Osteoblast (primary cell): Measurements from ENCODE around the gene BAG3. TPM values are rescaled to one million over a fixed set of nuclear protein-coding genes. Genes with fewer than 3 reads are reported as not detected.

ENCODE experiments used
- DNase-seq: peaks from one replicate; pipeline ENCODE4 v3.0.0; 2011; ENCODE audit warnings: low spot score, mixed read lengths; ENCODE audit not compliant: insufficient read length; ENCODE audit errors: missing footprints
- H2AFZ ChIP-seq: 2 replicates; pipeline ENCODE4 v1.6.0; 2011; ENCODE audit warnings: mild to moderate bottlenecking, low read length
- H3K27ac ChIP-seq: 2 replicates; pipeline ENCODE4 v1.5.1; 2011; ENCODE audit warnings: mild to moderate bottlenecking, low read depth, low read length, moderate library complexity
- H3K27me3 ChIP-seq: 2 replicates; pipeline ENCODE4 v1.6.0; 2012; ENCODE audit warnings: mild to moderate bottlenecking, control low read depth, inconsistent platforms, low read length, moderate library complexity; ENCODE audit not compliant: insufficient read depth
- H3K36me3 ChIP-seq: 2 replicates; pipeline ENCODE4 v1.5.1; 2011; ENCODE audit warnings: mild to moderate bottlenecking, low read length, control low read depth, moderate library complexity; ENCODE audit not compliant: insufficient read depth
- H3K4me1 ChIP-seq: 2 replicates; pipeline ENCODE4 v1.5.1; 2011; ENCODE audit warnings: mild to moderate bottlenecking, low read length, control low read depth, moderate library complexity; ENCODE audit not compliant: insufficient read depth
- H3K4me2 ChIP-seq: 2 replicates; pipeline ENCODE4 v1.6.0; 2011; ENCODE audit warnings: mild to moderate bottlenecking, low read length; ENCODE audit not compliant: insufficient read depth
- H3K4me3 ChIP-seq: fragments of 200-600 bp; sonication (generic); 3 replicates; pipeline ENCODE4 v1.5.1; 2012; ENCODE audit warnings: mild to moderate bottlenecking, low read length, inconsistent platforms; ENCODE audit not compliant: insufficient read depth
- H3K79me2 ChIP-seq: 2 replicates; pipeline ENCODE4 v1.6.0; 2012; ENCODE audit warnings: mild to moderate bottlenecking, low read length, control low read depth, inconsistent platforms; ENCODE audit not compliant: insufficient read depth
- H3K9me3 ChIP-seq: 2 replicates; pipeline ENCODE4 v1.5.1; 2011; ENCODE audit warnings: low read depth, low read length, control low read depth
- H4K20me1 ChIP-seq: 2 replicates; pipeline ENCODE4 v1.6.0; 2012; ENCODE audit warnings: mild to moderate bottlenecking, low read length, control low read depth; ENCODE audit not compliant: insufficient read depth
- total RNA-seq: library from RNA; depleted of rRNA; stranded (reverse); fragments of >200 nt; gene quantifications from 2 replicates; pipeline ENCODE4 v1.2.3, GENCODE V29; 2012
- TF ChIP-seq, protein P1 (sequence below): IDR thresholded peaks from 2 replicates; pipeline ENCODE4 v1.5.1; 2011; ENCODE audit warnings: mild to moderate bottlenecking, low read depth, low read length, moderate library complexity; ENCODE audit errors: extremely low read depth

BAG3 gene
- total RNA-seq: 12.7 TPM in 2 replicates

DNA sequence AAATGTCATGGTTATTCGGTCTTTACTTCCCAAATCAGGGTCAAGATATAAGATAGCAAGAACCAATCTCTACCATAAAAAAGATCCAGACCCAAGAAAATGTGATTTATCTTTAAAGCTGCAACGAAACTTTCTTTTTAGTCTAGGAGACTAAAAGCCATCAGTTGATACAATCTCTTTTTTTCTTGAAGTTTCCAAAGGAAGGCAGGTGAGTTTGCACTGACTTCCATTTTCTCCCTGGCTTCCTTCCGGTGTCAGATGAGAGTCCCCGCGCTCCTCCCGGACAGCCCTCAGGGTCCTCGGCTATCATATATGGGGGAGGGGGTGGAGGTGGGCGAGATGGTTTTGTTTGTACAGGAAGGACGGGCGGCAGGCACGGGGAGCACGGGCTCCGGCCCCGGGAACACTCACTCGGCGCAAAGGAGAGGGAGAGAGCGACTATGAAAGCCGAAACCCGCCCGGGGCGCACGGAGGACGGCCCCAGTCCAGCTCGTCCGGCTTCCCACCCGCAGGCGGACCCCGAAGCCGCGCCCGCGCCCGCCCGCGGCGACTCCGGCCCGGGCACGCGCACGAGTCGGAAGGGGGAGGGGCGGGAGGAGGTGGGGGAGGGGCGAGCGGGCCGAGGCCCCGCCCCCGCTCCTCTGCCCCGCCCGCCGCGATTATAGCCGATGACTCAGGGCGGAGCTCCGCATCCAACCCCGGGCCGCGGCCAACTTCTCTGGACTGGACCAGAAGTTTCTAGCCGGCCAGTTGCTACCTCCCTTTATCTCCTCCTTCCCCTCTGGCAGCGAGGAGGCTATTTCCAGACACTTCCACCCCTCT, at the start of gene BAG3:
BAG3 (plus strand) TSS at position 689 of the 822 bp plus-strand sequence. CDS start 296 bp downstream, outside the sequence.
- no peaks in the 10 kb centered on the region for H3K27me3 ChIP-seq
- peaks cover 45% of the 10 kb centered on the region for H3K79me2 ChIP-seq
- H2AFZ ChIP-seq: peak within 1 kb of the TSS; percentile 65
- peaks cover 37% of the 10 kb centered on the region for H4K20me1 ChIP-seq
- peaks cover 4% of the 10 kb centered on the region for H3K36me3 ChIP-seq
- peak within 1 kb of the TSS; percentile 94 for H3K4me3 ChIP-seq
- H3K9me3 ChIP-seq: no peaks in the 10 kb centered on the region
- H3K4me1 ChIP-seq: peaks cover 33% of the 10 kb centered on the region
- peak within 1 kb of the TSS; percentile 94 for H3K4me2 ChIP-seq
- peak within 1 kb of the TSS; percentile 86 for H3K27ac ChIP-seq
- DNase-seq: peak; percentile 99
- TF ChIP-seq, protein P1, sequence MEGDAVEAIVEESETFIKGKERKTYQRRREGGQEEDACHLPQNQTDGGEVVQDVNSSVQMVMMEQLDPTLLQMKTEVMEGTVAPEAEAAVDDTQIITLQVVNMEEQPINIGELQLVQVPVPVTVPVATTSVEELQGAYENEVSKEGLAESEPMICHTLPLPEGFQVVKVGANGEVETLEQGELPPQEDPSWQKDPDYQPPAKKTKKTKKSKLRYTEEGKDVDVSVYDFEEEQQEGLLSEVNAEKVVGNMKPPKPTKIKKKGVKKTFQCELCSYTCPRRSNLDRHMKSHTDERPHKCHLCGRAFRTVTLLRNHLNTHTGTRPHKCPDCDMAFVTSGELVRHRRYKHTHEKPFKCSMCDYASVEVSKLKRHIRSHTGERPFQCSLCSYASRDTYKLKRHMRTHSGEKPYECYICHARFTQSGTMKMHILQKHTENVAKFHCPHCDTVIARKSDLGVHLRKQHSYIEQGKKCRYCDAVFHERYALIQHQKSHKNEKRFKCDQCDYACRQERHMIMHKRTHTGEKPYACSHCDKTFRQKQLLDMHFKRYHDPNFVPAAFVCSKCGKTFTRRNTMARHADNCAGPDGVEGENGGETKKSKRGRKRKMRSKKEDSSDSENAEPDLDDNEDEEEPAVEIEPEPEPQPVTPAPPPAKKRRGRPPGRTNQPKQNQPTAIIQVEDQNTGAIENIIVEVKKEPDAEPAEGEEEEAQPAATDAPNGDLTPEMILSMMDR: no peak

DNA sequence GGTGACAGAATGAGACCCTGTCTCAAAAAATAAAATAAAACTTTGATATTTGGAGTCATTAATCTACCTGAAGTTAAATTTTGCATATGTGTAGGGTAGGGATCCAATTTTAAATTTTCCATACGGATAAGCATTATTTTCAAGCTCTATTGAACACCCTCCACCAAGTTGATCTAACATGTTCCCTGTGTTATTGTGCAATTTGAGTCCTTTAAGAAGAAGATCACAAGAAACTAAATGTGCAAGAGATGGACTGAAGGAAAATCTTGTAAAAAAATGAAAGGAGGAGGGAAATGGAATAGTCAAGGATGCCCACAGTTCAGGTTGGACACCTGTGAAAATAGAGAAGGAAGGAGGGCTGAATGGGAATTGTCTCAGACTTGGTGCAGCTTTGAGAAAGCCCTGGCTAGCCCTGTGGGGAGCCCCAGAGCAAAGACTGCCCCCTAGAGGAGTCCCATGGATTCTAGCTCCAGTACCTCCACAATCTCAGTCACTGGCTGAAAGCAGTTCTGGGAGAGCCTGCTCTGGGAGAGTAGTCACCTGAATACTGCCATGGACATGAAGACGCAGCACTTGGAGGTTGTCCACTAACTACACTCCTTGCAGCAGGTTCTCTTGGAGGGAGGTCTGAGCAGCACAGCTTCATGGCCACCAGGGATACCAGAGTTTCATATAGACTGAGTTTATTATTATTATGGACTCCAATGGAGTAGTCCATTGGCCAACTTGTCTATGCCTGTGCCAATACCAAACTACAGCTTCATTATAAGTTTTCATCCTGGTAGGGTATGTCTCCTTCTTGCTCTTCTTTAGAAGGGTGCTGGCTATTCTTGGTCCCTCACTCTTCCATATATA, 48.7 kb upstream of the BAG3 start:
- H3K79me2 ChIP-seq: peaks cover 9% of the 10 kb centered on the region
- H4K20me1 ChIP-seq: peaks cover 6% of the 10 kb centered on the region
- no peaks in the 10 kb centered on the region for H3K9me3 ChIP-seq
- H2AFZ ChIP-seq: no peak overlapping the region
- TF ChIP-seq, protein P1: peak; percentile 81
- H3K4me2 ChIP-seq: no peak overlapping the region
- peaks cover 3% of the 10 kb centered on the region for H3K4me1 ChIP-seq
- H3K27me3 ChIP-seq: no peaks in the 10 kb centered on the region
- DNase-seq: peak; percentile 62
- H3K27ac ChIP-seq: no peak overlapping the region
- peaks cover 4% of the 10 kb centered on the region for H3K36me3 ChIP-seq
- H3K4me3 ChIP-seq: no peak overlapping the region

DNA sequence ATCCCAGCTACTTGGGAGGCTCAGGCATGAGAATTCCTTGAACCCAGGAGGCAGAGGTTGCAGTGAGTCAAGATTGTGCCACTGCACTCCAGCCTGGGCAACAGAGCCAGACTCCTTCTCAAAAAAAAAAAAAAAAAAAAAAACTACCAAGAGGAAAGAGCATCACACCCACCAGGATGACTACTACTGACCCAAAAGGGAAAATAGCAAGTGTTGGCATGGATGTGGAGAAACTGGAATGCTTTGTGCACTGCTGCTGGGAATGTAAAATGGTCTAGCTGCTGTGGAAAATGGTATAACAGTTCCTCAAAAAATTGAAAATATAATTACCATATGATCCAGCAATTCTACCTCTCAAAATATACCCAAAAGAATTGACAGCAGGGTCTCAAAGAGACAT, 46.7 kb upstream of the BAG3 start:
- no peaks in the 10 kb centered on the region for H3K4me1 ChIP-seq
- no peaks in the 10 kb centered on the region for H3K27me3 ChIP-seq
- no peak overlapping the region for H3K4me2 ChIP-seq
- no peak for DNase-seq
- no peaks in the 10 kb centered on the region for H3K36me3 ChIP-seq
- H2AFZ ChIP-seq: no peak overlapping the region
- no peak overlapping the region for H3K4me3 ChIP-seq
- TF ChIP-seq, protein P1: no peak
- no peaks in the 10 kb centered on the region for H3K79me2 ChIP-seq
- H4K20me1 ChIP-seq: no peaks in the 10 kb centered on the region
- H3K27ac ChIP-seq: no peak overlapping the region
- no peaks in the 10 kb centered on the region for H3K9me3 ChIP-seq
